Vagina (tissue), 2 donors: ENCODE results near the gene TRAPPC2. TPM values are rescaled to one million over a fixed set of nuclear protein-coding genes. Genes with fewer than 3 reads are reported as not detected.

ENCODE experiments used
- DNase-seq, 2 donors: peaks; one replicate each; pipeline ENCODE4 v3.0.0-alpha.2; 2017; ENCODE audit errors: extremely low spot score in 2 of 2
- H3K27ac ChIP-seq: fragments of 200-600 bp; sonication (generic); one replicate; pipeline ENCODE4 v1.5.1; 2019
- H3K27me3 ChIP-seq: fragments of 200-600 bp; sonication (generic); one replicate; pipeline ENCODE4 v1.5.1; 2019
- H3K36me3 ChIP-seq, 2 donors: fragments of 200-600 bp; sonication (generic); one replicate each; pipeline ENCODE4 v1.5.1; 2017 to 2019
- H3K4me1 ChIP-seq: fragments of 200-600 bp; sonication (generic); one replicate; pipeline ENCODE4 v1.5.1; 2019
- H3K4me3 ChIP-seq, 2 donors: fragments of 200-600 bp; sonication (generic); 1 replicate in 1 of 2; 2 replicates in 1 of 2; pipeline ENCODE4 v1.5.1; 2016 to 2019
- H3K9me3 ChIP-seq: fragments of 200-600 bp; sonication (generic); one replicate; pipeline ENCODE4 v1.5.1; 2019
- CTCF ChIP-seq, 3 experiments: fragments of 450-650 bp in 2 of 3; fragments of 200-600 bp in 1 of 3; sonication (generic) in 1 of 3; IDR thresholded peaks; one replicate each; pipeline ENCODE4 v1.5.1; 2017 to 2019; ENCODE audit warnings: antibody characterized with exemption in 3 of 3, mild to moderate bottlenecking in 2 of 3, moderate library complexity in 2 of 3
- POLR2A ChIP-seq, 2 donors: fragments of 450-650 bp; IDR thresholded peaks; one replicate each; pipeline ENCODE4 v1.6.1; 2017; ENCODE audit warnings: antibody characterized with exemption in 2 of 2, mild to moderate bottlenecking in 2 of 2, moderate library complexity in 2 of 2
- POLR2AphosphoS5 ChIP-seq, 2 donors: sonication (generic); formaldehyde crosslinking; IDR thresholded peaks; one replicate each; pipeline ENCODE4 v1.9.0; 2017; ENCODE audit warnings: antibody characterized with exemption in 2 of 2, mild to moderate bottlenecking in 2 of 2, low read depth in 1 of 2; ENCODE audit not compliant: insufficient read depth in 1 of 2
- intact Hi-C: fragments of 100-400 bp; cut with DNase I; formaldehyde crosslinking; loops from one replicate; pipeline ENCODE4 v1.15.1; 2023
- total RNA-seq: library from RNA; depleted of rRNA; stranded (reverse); fragments of >200 nt; gene quantifications from one replicate; pipeline ENCODE4 v1.2.3, GENCODE V29; 2016

Gene TRAPPC2
- total RNA-seq, 1 donor from 2014 or later: 14.2 TPM

GRCh38 chrX:13756381-13756780 is 22.0 kb upstream of the TRAPPC2 start:
- intact Hi-C loops: no loop called here
- Histone ChIP-seq H3K9me3 (no peaks in the 10 kb centered on the region), H3K4me3 (no peak overlapping the region), H3K27ac (no peak overlapping the region), H3K27me3 (no peaks in the 10 kb centered on the region), H3K36me3 (peaks cover 0 to 35% of the 10 kb centered on the region in 2 donors), H3K4me1 (no peaks in the 10 kb centered on the region)
- TF ChIP-seq CTCF (IDR thresholded peaks at IDR 0.05): no peak
- no peak for DNase-seq

GRCh38 chrX:13755254-13755653 is 20.8 kb upstream of the TRAPPC2 start:
- no peaks in the 10 kb centered on the region for H3K4me1 ChIP-seq
- no peaks in the 10 kb centered on the region for H3K27me3 ChIP-seq
- H3K9me3 ChIP-seq: no peaks in the 10 kb centered on the region
- DNase-seq: no peak
- no peak overlapping the region for H3K4me3 ChIP-seq
- H3K36me3 ChIP-seq: peaks cover 0 to 27% of the 10 kb centered on the region in 2 donors
- intact Hi-C loops: no loop called here
- TF ChIP-seq POLR2A (IDR thresholded peaks at IDR 0.05): no peak
- TF ChIP-seq CTCF (IDR thresholded peaks at IDR 0.05): no peak
- TF ChIP-seq POLR2AphosphoS5 (IDR thresholded peaks at IDR 0.05; ENCODE audit: insufficient read depth in 1 of 2, low read depth in 1 of 2): no peak
- H3K27ac ChIP-seq: no peak overlapping the region

- Histone ChIP-seq H3K27ac (no peak overlapping the region), H3K4me1 (no peaks in the 10 kb centered on the region), H3K9me3 (no peaks in the 10 kb centered on the region), H3K27me3 (no peaks in the 10 kb centered on the region), H3K36me3 (peaks cover 0 to 22% of the 10 kb centered on the region in 2 donors), H3K4me3 (no peak overlapping the region)
- no peak for TF ChIP-seq CTCF (IDR thresholded peaks at IDR 0.05)
- no peak for TF ChIP-seq POLR2AphosphoS5 (IDR thresholded peaks at IDR 0.05; ENCODE audit: insufficient read depth in 1 of 2, low read depth in 1 of 2)
- no peak for TF ChIP-seq POLR2A (IDR thresholded peaks at IDR 0.05)
- intact Hi-C loops: loop anchor here (5.0 kb wide), 1 partner anchor 278 kb away; no protein-coding TSS in a partner anchor
- DNase-seq: no peak
Observed at GRCh38 chrX:13754765-13755164, 20.3 kb upstream of the TRAPPC2 start.

- H3K9me3 ChIP-seq: no peaks in the 10 kb centered on the region
- H3K27me3 ChIP-seq: no peaks in the 10 kb centered on the region
- no peaks in the 10 kb centered on the region for H3K4me1 ChIP-seq
- H3K36me3 ChIP-seq: peaks cover 0 to 15% of the 10 kb centered on the region in 2 donors
- TF ChIP-seq POLR2AphosphoS5 (IDR thresholded peaks at IDR 0.05; ENCODE audit: insufficient read depth in 1 of 2, low read depth in 1 of 2) (no peak), CTCF (IDR thresholded peaks at IDR 0.05) (no peak), POLR2A (IDR thresholded peaks at IDR 0.05) (no peak)
- H3K4me3 ChIP-seq: no peak overlapping the region
- DNase-seq: no peak
- intact Hi-C loops: loop anchor here (5.0 kb wide), 1 partner anchor 280 kb away; no protein-coding TSS in a partner anchor
- H3K27ac ChIP-seq: no peak overlapping the region
Observed at GRCh38 chrX:13752646-13753045, 18.2 kb upstream of the TRAPPC2 start.

- H3K9me3 ChIP-seq: no peaks in the 10 kb centered on the region
- no peak overlapping the region for H3K4me3 ChIP-seq
- TF ChIP-seq POLR2A (IDR thresholded peaks at IDR 0.05) (no peak), CTCF (IDR thresholded peaks at IDR 0.05) (no peak), POLR2AphosphoS5 (IDR thresholded peaks at IDR 0.05; ENCODE audit: insufficient read depth in 1 of 2, low read depth in 1 of 2) (no peak)
- no peaks in the 10 kb centered on the region for H3K27me3 ChIP-seq
- peaks cover 0 to 10% of the 10 kb centered on the region in 2 donors for H3K36me3 ChIP-seq
- no peak overlapping the region for H3K27ac ChIP-seq
- H3K4me1 ChIP-seq: no peaks in the 10 kb centered on the region
- no peak for DNase-seq
- intact Hi-C loops: loop anchor here (5.0 kb wide), 1 partner anchor 280 kb away; no protein-coding TSS in a partner anchor
Observed at GRCh38 chrX:13752141-13752540, 17.7 kb upstream of the TRAPPC2 start.
